Stimulated activated naive CD8-positive, alpha-beta T cell treated with anti-CD3 and anti-CD28 coated beads, Interleukin-15, Interleukin-2, amounts not matched to agents 100 ng/mL and 50 ng/mL, for 24 hours (primary cell): Measurements from ENCODE around the gene SSC5D.

Source experiments
- H3K27ac Mint-ChIP-seq: one replicate; pipeline ENCODE4 v1.8.0; 2021; ENCODE audit warnings: mild to moderate bottlenecking, mixed read lengths
- H3K27me3 Mint-ChIP-seq: one replicate; pipeline ENCODE4 v1.8.0; 2021; ENCODE audit warnings: mixed read lengths
- H3K36me3 Mint-ChIP-seq: one replicate; pipeline ENCODE4 v1.8.0; 2021; ENCODE audit warnings: low read depth, mixed read lengths
- H3K4me1 Mint-ChIP-seq: one replicate; pipeline ENCODE4 v1.8.0; 2021; ENCODE audit warnings: low read depth, mixed read lengths
- H3K4me3 Mint-ChIP-seq: one replicate; pipeline ENCODE4 v1.8.0; 2021; ENCODE audit warnings: mild to moderate bottlenecking, mixed read lengths
- H3K9me3 Mint-ChIP-seq: one replicate; pipeline ENCODE4 v1.8.0; 2021; ENCODE audit warnings: mixed read lengths

The SSC5D gene

GRCh38 chr19:55476100-55476775, 12.0 kb upstream of the SSC5D start, which contains the start of gene ZNF628:
TSS of gene ZNF628 (plus strand) at chr19:55476617. CDS start at chr19:55479911, 3,294 bp downstream.
- peaks cover 33% of the 10 kb centered on the region for H3K4me1 Mint-ChIP-seq

GRCh38 chr19:55477905-55478304, 10.3 kb upstream of the SSC5D start:
- H3K27ac Mint-ChIP-seq = peak overlapping the region; percentile 40
- no peaks in the 10 kb centered on the region for H3K27me3 Mint-ChIP-seq
- H3K4me3 Mint-ChIP-seq = peak overlapping the region; percentile 90
- peaks cover 33% of the 10 kb centered on the region for H3K4me1 Mint-ChIP-seq
- peaks cover 4% of the 10 kb centered on the region for H3K36me3 Mint-ChIP-seq
- H3K9me3 Mint-ChIP-seq = no peaks in the 10 kb centered on the region

More at GRCh38 chr19:55476100-55476775, 12.0 kb upstream of the SSC5D start, which contains the start of gene ZNF628:
- no peaks in the 10 kb centered on the region for H3K9me3 Mint-ChIP-seq
- peaks cover 4% of the 10 kb centered on the region for H3K36me3 Mint-ChIP-seq
- peak within 1 kb of the TSS; percentile 92 for H3K4me3 Mint-ChIP-seq
- no peaks in the 10 kb centered on the region for H3K27me3 Mint-ChIP-seq
- H3K27ac Mint-ChIP-seq = peak within 1 kb of the TSS; percentile 97

GRCh38 chr19:55478364-55478763, 9.9 kb upstream of the SSC5D start:
- Mint-ChIP-seq H3K4me1 (peaks cover 33% of the 10 kb centered on the region), H3K36me3 (peaks cover 4% of the 10 kb centered on the region), H3K4me3 (peak overlapping the region; percentile 90), H3K27me3 (no peaks in the 10 kb centered on the region), H3K27ac (peak overlapping the region; percentile 30), H3K9me3 (no peaks in the 10 kb centered on the region)

- no peaks in the 10 kb centered on the region for H3K9me3 Mint-ChIP-seq
- peak overlapping the region; percentile 31 for H3K4me3 Mint-ChIP-seq
- no peaks in the 10 kb centered on the region for H3K27me3 Mint-ChIP-seq
- H3K4me1 Mint-ChIP-seq = peaks cover 33% of the 10 kb centered on the region
- peaks cover 4% of the 10 kb centered on the region for H3K36me3 Mint-ChIP-seq
- no peak overlapping the region for H3K27ac Mint-ChIP-seq
These were observed 9.2 kb upstream of the SSC5D start for GRCh38 chr19:55479045-55479444.

GRCh38 chr19:55479451-55480230, 8.6 kb upstream of the SSC5D start:
- Mint-ChIP-seq H3K9me3 (no peaks in the 10 kb centered on the region), H3K27me3 (no peaks in the 10 kb centered on the region), H3K27ac (peak overlapping the region; percentile 50), H3K4me1 (peaks cover 37% of the 10 kb centered on the region), H3K36me3 (peaks cover 4% of the 10 kb centered on the region), H3K4me3 (no peak overlapping the region)

- no peaks in the 10 kb centered on the region for H3K9me3 Mint-ChIP-seq
- no peak overlapping the region for H3K4me3 Mint-ChIP-seq
- H3K36me3 Mint-ChIP-seq = peaks cover 4% of the 10 kb centered on the region
- peaks cover 39% of the 10 kb centered on the region for H3K4me1 Mint-ChIP-seq
- no peaks in the 10 kb centered on the region for H3K27me3 Mint-ChIP-seq
- no peak overlapping the region for H3K27ac Mint-ChIP-seq
These were observed 7.0 kb upstream of the SSC5D start for GRCh38 chr19:55481148-55481793.

GRCh38 chr19:55481794-55482155, 6.5 kb upstream of the SSC5D start:
- H3K9me3 Mint-ChIP-seq = no peaks in the 10 kb centered on the region
- H3K36me3 Mint-ChIP-seq = peaks cover 4% of the 10 kb centered on the region
- no peak overlapping the region for H3K27ac Mint-ChIP-seq
- no peak overlapping the region for H3K4me3 Mint-ChIP-seq
- H3K4me1 Mint-ChIP-seq = peaks cover 40% of the 10 kb centered on the region
- H3K27me3 Mint-ChIP-seq = no peaks in the 10 kb centered on the region

- no peak overlapping the region for H3K27ac Mint-ChIP-seq
- H3K9me3 Mint-ChIP-seq = no peaks in the 10 kb centered on the region
- no peaks in the 10 kb centered on the region for H3K27me3 Mint-ChIP-seq
- peaks cover 4% of the 10 kb centered on the region for H3K36me3 Mint-ChIP-seq
- peaks cover 46% of the 10 kb centered on the region for H3K4me1 Mint-ChIP-seq
- no peak overlapping the region for H3K4me3 Mint-ChIP-seq
These were observed 5.9 kb upstream of the SSC5D start for GRCh38 chr19:55482156-55482961.

GRCh38 chr19:55482967-55483705, 5.1 kb upstream of the SSC5D start:
- no peak overlapping the region for H3K4me3 Mint-ChIP-seq
- peaks cover 45% of the 10 kb centered on the region for H3K4me1 Mint-ChIP-seq
- H3K27me3 Mint-ChIP-seq = no peaks in the 10 kb centered on the region
- peaks cover 4% of the 10 kb centered on the region for H3K36me3 Mint-ChIP-seq
- H3K27ac Mint-ChIP-seq = no peak overlapping the region
- H3K9me3 Mint-ChIP-seq = no peaks in the 10 kb centered on the region

- Mint-ChIP-seq H3K4me1 (peaks cover 37% of the 10 kb centered on the region), H3K9me3 (no peaks in the 10 kb centered on the region), H3K36me3 (peaks cover 4% of the 10 kb centered on the region), H3K4me3 (peak overlapping the region; percentile 80), H3K27ac (no peak overlapping the region), H3K27me3 (no peaks in the 10 kb centered on the region)
These were observed 4.3 kb upstream of the SSC5D start for GRCh38 chr19:55483706-55484592.

- peak within 1 kb of the TSS; percentile 89 for H3K27ac Mint-ChIP-seq
- peaks cover 1% of the 10 kb centered on the region for H3K36me3 Mint-ChIP-seq
- H3K4me1 Mint-ChIP-seq = peaks cover 28% of the 10 kb centered on the region
- H3K9me3 Mint-ChIP-seq = no peaks in the 10 kb centered on the region
- peak within 1 kb of the TSS; percentile 80 for H3K4me3 Mint-ChIP-seq
- no peaks in the 10 kb centered on the region for H3K27me3 Mint-ChIP-seq
These were observed 3.4 kb upstream of the SSC5D start, which contains the start of gene NAT14 for GRCh38 chr19:55484593-55485438. TSS of gene NAT14 (plus strand) at chr19:55485188. CDS start at chr19:55485709, 521 bp downstream.

- Mint-ChIP-seq H3K27ac (peak overlapping the region; percentile 89), H3K36me3 (no peaks in the 10 kb centered on the region), H3K4me1 (peaks cover 26% of the 10 kb centered on the region), H3K27me3 (no peaks in the 10 kb centered on the region), H3K9me3 (no peaks in the 10 kb centered on the region), H3K4me3 (peak overlapping the region; percentile 80)
These were observed 2.7 kb upstream of the SSC5D start for GRCh38 chr19:55485439-55486011.
